Ishikawa (cell line): ENCODE measurements around the gene MBNL1.

ENCODE experiments used
- CEBPB ChIP-seq: IDR thresholded peaks from 2 replicates; pipeline ENCODE4 v1.6.1; 2012
- CREB1 ChIP-seq: IDR thresholded peaks from 2 replicates; pipeline ENCODE4 v1.6.1; 2012; ENCODE audit warnings: low read depth
- EGR1 ChIP-seq: IDR thresholded peaks from 2 replicates; pipeline ENCODE4 v1.6.1; 2012
- EP300 ChIP-seq: IDR thresholded peaks from 2 replicates; pipeline ENCODE4 v1.6.1; 2012; ENCODE audit warnings: borderline replicate concordance
- FOXM1 ChIP-seq: IDR thresholded peaks from 2 replicates; pipeline ENCODE4 v1.6.1; 2012; ENCODE audit warnings: low read depth, borderline replicate concordance
- NFIC ChIP-seq: IDR thresholded peaks from 2 replicates; pipeline ENCODE4 v1.6.1; 2012
- RAD21 ChIP-seq: IDR thresholded peaks from 2 replicates; pipeline ENCODE4 v1.6.1; 2012; ENCODE audit warnings: low read depth
- TAF1 ChIP-seq: IDR thresholded peaks from 2 replicates; pipeline ENCODE4 v1.6.1; 2012; ENCODE audit warnings: low read depth, mild to moderate bottlenecking
- TCF12 ChIP-seq: IDR thresholded peaks from 2 replicates; pipeline ENCODE4 v1.6.1; 2012; ENCODE audit warnings: low read depth
- TEAD4 ChIP-seq: IDR thresholded peaks from 2 replicates; pipeline ENCODE4 v1.6.1; 2012
- YY1 ChIP-seq: IDR thresholded peaks from 2 replicates; pipeline ENCODE4 v1.6.1; 2012; ENCODE audit warnings: low read depth
- ZBTB7A ChIP-seq: IDR thresholded peaks from 2 replicates; pipeline ENCODE4 v1.6.1; 2012; ENCODE audit warnings: low read depth
- TF ChIP-seq, protein P1 (sequence below): IDR thresholded peaks from 2 replicates; pipeline ENCODE4 v1.6.1; 2012
- TF ChIP-seq, protein P2 (sequence below): IDR thresholded peaks from 2 replicates; pipeline ENCODE4 v1.6.1; 2012; ENCODE audit warnings: low read depth, mild to moderate bottlenecking
- TF ChIP-seq, protein P3 (sequence below): IDR thresholded peaks from 2 replicates; pipeline ENCODE4 v1.6.1; 2012

MBNL1 gene

DNA sequence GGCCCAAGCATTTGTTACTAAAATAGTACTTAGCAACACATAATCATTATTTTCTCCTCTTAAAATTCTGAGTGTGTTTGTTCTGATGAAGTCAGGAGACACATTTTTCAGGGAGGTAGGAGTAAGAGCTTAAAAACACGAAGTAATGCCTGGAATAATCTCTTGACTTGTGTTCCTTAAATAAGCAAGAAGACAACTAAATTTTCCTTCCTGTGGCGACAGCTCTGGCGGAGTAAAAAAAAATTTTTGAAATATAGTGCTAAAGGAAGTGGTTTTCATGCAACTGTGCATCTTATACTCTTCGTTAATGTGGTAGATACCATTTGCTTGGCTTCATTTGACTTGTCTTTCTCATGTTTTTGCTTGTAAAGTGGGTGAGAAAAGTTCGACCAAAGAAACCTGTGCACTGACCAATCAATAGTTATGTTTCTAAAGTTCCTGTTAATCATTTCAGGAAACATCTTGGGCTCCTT is 11.1 kb upstream of the MBNL1 start:
- TF ChIP-seq CREB1 (no peak), EP300 (no peak), TEAD4 (no peak), RAD21 (no peak), CEBPB (no peak), YY1 (no peak), EGR1 (no peak), TAF1 (no peak)
- TF ChIP-seq, protein P1, sequence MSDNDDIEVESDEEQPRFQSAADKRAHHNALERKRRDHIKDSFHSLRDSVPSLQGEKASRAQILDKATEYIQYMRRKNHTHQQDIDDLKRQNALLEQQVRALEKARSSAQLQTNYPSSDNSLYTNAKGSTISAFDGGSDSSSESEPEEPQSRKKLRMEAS: no peak
- TF ChIP-seq, protein P2, sequence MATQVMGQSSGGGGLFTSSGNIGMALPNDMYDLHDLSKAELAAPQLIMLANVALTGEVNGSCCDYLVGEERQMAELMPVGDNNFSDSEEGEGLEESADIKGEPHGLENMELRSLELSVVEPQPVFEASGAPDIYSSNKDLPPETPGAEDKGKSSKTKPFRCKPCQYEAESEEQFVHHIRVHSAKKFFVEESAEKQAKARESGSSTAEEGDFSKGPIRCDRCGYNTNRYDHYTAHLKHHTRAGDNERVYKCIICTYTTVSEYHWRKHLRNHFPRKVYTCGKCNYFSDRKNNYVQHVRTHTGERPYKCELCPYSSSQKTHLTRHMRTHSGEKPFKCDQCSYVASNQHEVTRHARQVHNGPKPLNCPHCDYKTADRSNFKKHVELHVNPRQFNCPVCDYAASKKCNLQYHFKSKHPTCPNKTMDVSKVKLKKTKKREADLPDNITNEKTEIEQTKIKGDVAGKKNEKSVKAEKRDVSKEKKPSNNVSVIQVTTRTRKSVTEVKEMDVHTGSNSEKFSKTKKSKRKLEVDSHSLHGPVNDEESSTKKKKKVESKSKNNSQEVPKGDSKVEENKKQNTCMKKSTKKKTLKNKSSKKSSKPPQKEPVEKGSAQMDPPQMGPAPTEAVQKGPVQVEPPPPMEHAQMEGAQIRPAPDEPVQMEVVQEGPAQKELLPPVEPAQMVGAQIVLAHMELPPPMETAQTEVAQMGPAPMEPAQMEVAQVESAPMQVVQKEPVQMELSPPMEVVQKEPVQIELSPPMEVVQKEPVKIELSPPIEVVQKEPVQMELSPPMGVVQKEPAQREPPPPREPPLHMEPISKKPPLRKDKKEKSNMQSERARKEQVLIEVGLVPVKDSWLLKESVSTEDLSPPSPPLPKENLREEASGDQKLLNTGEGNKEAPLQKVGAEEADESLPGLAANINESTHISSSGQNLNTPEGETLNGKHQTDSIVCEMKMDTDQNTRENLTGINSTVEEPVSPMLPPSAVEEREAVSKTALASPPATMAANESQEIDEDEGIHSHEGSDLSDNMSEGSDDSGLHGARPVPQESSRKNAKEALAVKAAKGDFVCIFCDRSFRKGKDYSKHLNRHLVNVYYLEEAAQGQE: no peak

DNA sequence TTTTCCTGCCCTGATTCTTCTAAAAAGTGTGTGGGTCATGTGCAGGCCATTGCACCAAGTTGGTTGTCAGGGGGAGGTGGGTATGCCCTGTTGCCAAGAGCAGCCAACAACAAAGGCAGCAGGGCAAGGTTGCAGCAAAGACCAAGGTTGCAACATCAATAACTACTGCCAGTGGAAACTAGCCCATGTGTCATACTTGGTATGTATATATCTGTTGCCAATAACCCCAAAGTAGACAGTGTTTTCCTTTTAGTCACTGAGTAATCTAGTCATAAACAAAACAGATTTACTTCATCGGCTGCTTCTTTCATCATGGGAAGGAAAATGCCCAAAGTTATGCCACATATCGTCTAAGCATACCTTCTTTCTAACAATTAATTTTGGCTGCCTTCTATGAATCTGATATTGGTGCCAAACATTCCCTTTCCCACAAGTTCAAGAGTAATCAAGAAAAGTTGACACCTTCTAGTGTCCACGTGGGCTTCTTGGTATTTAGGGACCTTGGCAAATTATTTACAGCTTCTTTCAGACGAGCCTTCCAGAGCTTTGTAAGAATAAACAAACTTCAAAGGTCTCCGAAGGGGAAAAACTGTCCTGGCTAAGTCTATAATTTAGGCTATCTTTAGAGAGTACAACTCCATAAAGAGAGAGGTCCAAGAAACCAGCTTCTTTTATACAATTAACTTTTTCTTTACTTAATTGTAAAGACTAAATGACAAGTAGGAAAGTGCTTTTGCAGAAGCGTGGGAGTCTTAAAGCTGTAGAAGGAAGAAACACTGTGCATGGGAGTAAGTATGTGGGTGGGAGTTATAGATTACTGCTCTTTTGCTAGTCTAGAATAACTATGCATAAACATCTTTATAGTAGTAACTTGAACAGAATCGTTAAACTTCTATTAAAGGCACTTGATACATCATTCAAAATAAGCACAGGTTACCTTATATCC is 10.0 kb upstream of the MBNL1 start:
- TF ChIP-seq CEBPB (peak; percentile 14; the same call in 1 of the 2 replicates), RAD21 (no peak), EP300 (no peak), EGR1 (no peak), ZBTB7A (no peak), TEAD4 (no peak)

DNA sequence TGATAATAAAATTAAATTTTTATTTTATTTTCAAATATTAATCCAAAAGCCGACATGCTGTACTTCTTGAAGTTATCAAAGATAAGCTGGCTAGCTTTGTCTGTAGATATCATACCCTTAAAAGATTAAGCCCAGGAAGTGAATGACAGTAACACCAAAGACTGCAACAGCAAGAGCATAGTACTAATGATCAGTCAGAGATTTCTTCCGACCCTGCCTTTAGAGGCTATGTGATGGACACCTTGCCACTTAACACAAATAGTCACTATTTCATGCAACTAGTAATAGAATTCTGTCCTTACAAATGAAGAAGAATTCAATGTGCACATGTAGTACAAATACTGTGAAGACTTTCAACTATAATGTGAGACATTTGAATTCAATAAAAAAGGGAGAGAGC is 9.3 kb upstream of the MBNL1 start:
- TF ChIP-seq, protein P3, sequence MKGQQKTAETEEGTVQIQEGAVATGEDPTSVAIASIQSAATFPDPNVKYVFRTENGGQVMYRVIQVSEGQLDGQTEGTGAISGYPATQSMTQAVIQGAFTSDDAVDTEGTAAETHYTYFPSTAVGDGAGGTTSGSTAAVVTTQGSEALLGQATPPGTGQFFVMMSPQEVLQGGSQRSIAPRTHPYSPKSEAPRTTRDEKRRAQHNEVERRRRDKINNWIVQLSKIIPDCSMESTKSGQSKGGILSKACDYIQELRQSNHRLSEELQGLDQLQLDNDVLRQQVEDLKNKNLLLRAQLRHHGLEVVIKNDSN: no peak
- no peak for TF ChIP-seq EP300
- TF ChIP-seq CREB1: no peak
- TF ChIP-seq, protein P2: no peak
- no peak for TF ChIP-seq TCF12
- TF ChIP-seq RAD21: no peak
- no peak for TF ChIP-seq ZBTB7A
- no peak for TF ChIP-seq TEAD4
- TF ChIP-seq EGR1: no peak
- TF ChIP-seq FOXM1: no peak
- no peak for TF ChIP-seq YY1
- no peak for TF ChIP-seq NFIC
- TF ChIP-seq TAF1: no peak
- TF ChIP-seq CEBPB: no peak
- TF ChIP-seq, protein P1: no peak

DNA sequence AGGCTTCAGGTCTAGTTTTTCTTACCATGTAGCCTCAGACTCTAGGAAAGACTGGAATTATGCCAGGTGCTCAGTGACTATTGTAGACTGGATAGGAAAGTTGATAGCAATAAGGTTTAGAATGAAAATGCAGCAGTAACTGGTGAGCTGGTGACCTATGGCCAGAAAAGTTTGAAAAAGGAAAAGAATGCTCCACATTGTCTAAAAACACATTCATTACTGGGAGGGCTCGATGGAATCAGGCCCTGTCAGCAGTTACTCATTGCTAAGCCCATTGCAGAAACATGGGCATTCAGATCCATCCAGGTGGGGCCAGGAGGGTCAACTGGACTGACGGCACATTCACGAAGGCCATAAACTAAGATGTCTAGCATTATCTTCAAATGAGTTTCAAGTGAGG is 8.7 kb upstream of the MBNL1 start:
- TF ChIP-seq, protein P1: no peak
- no peak for TF ChIP-seq CEBPB
- TF ChIP-seq YY1: no peak
- no peak for TF ChIP-seq FOXM1
- no peak for TF ChIP-seq RAD21
- TF ChIP-seq EGR1: no peak
- no peak for TF ChIP-seq NFIC
- TF ChIP-seq EP300: no peak
- TF ChIP-seq TAF1: no peak
- TF ChIP-seq TCF12: no peak
- TF ChIP-seq ZBTB7A: no peak
- TF ChIP-seq, protein P3: no peak
- TF ChIP-seq, protein P2: no peak
- TF ChIP-seq CREB1: no peak
- no peak for TF ChIP-seq TEAD4
